ENCODE data around the gene XRCC3. TPM values are rescaled to one million over a fixed set of nuclear protein-coding genes. Genes with fewer than 3 reads are reported as not detected.

XRCC3 gene
- total and polyA plus RNA-seq, 2 donors (not counting 3 experiments of a cell fraction or from before 2014, with no cell fraction given), result 13.6 to 27.2 TPM

DNA sequence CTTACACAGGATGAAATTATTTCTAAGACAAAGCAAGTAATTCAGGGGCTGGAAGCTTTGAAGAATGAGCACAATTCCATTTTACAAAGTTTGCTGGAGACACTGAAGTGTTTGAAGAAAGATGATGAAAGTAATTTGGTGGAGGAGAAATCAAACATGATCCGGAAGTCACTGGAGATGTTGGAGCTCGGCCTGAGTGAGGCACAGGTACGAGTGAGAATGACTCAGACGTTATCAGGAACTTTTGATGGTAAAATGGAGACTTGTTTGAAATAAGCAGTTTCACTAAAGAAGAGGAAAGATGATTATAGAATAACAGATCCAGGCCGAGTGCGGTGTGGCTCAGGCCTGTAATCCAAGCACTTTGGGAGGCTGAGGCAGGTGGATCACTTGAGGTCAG lies 60.6 kb downstream of the XRCC3 start:
- dilution Hi-C loops (cut with MboI; ENCODE audit: extremely low pct_ligation_motif_present, low sequenced_read_pairs) (no loop called here), intact Hi-C loops (cut with micrococcal nuclease) (no loop called here)
- H3K9ac ChIP-seq (replicated peaks; ENCODE audit: extremely low read depth, insufficient read depth, low read length), result no peak overlapping the region
- H3K27ac ChIP-seq (ENCODE audit: insufficient read depth, low read depth, low read length), result no peak overlapping the region
- H3K36me3 ChIP-seq (ENCODE audit: control insufficient read depth in 2 of 2, extremely low read depth in 1 of 2, insufficient read depth in 2 of 2, low read length in 2 of 2), result peaks cover 10 to 23% of the 10 kb centered on the region in 2 experiments
- peaks cover 4% of the 10 kb centered on the region for H4K20me1 ChIP-seq (replicated peaks; ENCODE audit: control insufficient read depth, extremely low read depth, insufficient read depth, low read length)
- no peak for TF ChIP-seq POLR2A (IDR thresholded peaks at IDR 0.05; ENCODE audit: low read depth, low read length)
- TF ChIP-seq MAX (IDR thresholded peaks at IDR 0.05; ENCODE audit: insufficient read depth, insufficient read length), result no peak
- no peak for TF ChIP-seq JUN (IDR thresholded peaks at IDR 0.05; ENCODE audit: borderline replicate concordance, insufficient read depth, insufficient read length, low read depth)
- TF ChIP-seq FOS (IDR thresholded peaks at IDR 0.05; ENCODE audit: borderline replicate concordance, insufficient read depth, low read length), result no peak
- no peak for TF ChIP-seq GATA2 (IDR thresholded peaks at IDR 0.05; ENCODE audit: insufficient read depth, insufficient read length, low read depth, low read length)
- no peak for TF ChIP-seq POLR2AphosphoS5 (IDR thresholded peaks at IDR 0.05; ENCODE audit: insufficient read depth, low read depth, low read length)
- H3K4me3 ChIP-seq (replicated peaks in 1 of 3; ENCODE audit: insufficient read depth in 1 of 3, low read depth in 1 of 3, low read length in 3 of 3), result no peak overlapping the region
- no peak overlapping the region for H3K4me2 ChIP-seq (ENCODE audit: insufficient read depth, low read length)
- no peak for FAIRE-seq
- ChIA-PET POLR2A (no interaction called here), CTCF (no interaction called here)
- no peaks in the 10 kb centered on the region for H3K27me3 ChIP-seq (ENCODE audit: control insufficient read depth in 2 of 2, insufficient read depth in 2 of 2, low read length in 2 of 2)
- no peaks in the 10 kb centered on the region for H3K4me1 ChIP-seq (ENCODE audit: control insufficient read depth, extremely low read depth, insufficient read depth, low read length)
- no TSS peak for BruUV-seq (replicated peaks)
- no peaks in the 10 kb centered on the region for H3K9me1 ChIP-seq (replicated peaks; ENCODE audit: control insufficient read depth, extremely low read depth, insufficient read depth, low read length)
- no peak overlapping the region for H2AFZ ChIP-seq (ENCODE audit: low read depth, low read length)
- DNase-seq (ENCODE audit: low read depth, low spot score), result no peak
- H3K9me3 ChIP-seq (replicated peaks; ENCODE audit: control insufficient read depth, insufficient read depth, low read length), result no peaks in the 10 kb centered on the region
- H3K79me2 ChIP-seq (ENCODE audit: control insufficient read depth, insufficient read depth, low read length), result peaks cover 67% of the 10 kb centered on the region

DNA sequence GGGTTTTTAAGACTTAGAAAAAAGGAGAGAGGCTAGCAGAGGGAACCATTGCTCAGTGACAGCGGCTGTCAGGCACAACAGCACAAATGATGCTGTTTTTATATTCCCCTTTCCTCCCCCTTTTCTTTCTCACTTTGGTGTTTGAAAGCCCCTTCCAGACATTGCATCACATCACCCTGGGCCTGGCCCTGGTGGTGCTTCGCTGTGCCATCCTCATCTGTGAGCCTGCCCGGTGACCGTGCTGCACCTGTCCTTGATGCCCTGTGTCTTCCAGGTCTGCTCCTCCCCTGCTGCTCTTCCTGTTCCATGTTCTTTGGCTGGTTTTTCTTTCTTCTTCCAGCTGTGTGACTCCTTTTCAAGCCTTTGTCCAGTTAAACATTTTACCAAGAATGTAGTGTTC lies 61.4 kb downstream of the XRCC3 start:
- H3K4me2 ChIP-seq (ENCODE audit: insufficient read depth, low read length), result no peak overlapping the region
- no peaks in the 10 kb centered on the region for H3K9me3 ChIP-seq (replicated peaks; ENCODE audit: control insufficient read depth, insufficient read depth, low read length)
- H3K79me2 ChIP-seq (ENCODE audit: control insufficient read depth, insufficient read depth, low read length), result peaks cover 71% of the 10 kb centered on the region
- H3K4me1 ChIP-seq (ENCODE audit: control insufficient read depth, extremely low read depth, insufficient read depth, low read length), result no peaks in the 10 kb centered on the region
- dilution Hi-C loops (cut with MboI; ENCODE audit: extremely low pct_ligation_motif_present, low sequenced_read_pairs), result no loop called here
- H3K9ac ChIP-seq (replicated peaks; ENCODE audit: extremely low read depth, insufficient read depth, low read length), result no peak overlapping the region
- no peak overlapping the region for H3K4me3 ChIP-seq (replicated peaks in 1 of 3; ENCODE audit: insufficient read depth in 1 of 3, low read depth in 1 of 3, low read length in 3 of 3)
- FAIRE-seq (no peak), DNase-seq (ENCODE audit: low read depth, low spot score) (no peak)
- ChIA-PET POLR2A (no interaction called here), CTCF (no interaction called here)
- intact Hi-C loops (cut with micrococcal nuclease), result no loop called here
- peaks cover 4% of the 10 kb centered on the region for H4K20me1 ChIP-seq (replicated peaks; ENCODE audit: control insufficient read depth, extremely low read depth, insufficient read depth, low read length)
- H3K36me3 ChIP-seq (ENCODE audit: control insufficient read depth in 2 of 2, extremely low read depth in 1 of 2, insufficient read depth in 2 of 2, low read length in 2 of 2), result peaks cover 5 to 23% of the 10 kb centered on the region in 2 experiments
- no peaks in the 10 kb centered on the region for H3K27me3 ChIP-seq (ENCODE audit: control insufficient read depth in 2 of 2, insufficient read depth in 2 of 2, low read length in 2 of 2)
- H2AFZ ChIP-seq (ENCODE audit: low read depth, low read length), result no peak overlapping the region
- TF ChIP-seq EZH2 (IDR thresholded peaks at IDR 0.05; ENCODE audit: borderline replicate concordance, low read depth, low read length, severe bottlenecking), result no peak
- no peak for TF ChIP-seq MAX (IDR thresholded peaks at IDR 0.05; ENCODE audit: insufficient read depth, insufficient read length)
- no peak for TF ChIP-seq MYC (IDR thresholded peaks at IDR 0.05; ENCODE audit: low read depth, low read length)
- TF ChIP-seq JUN (IDR thresholded peaks at IDR 0.05; ENCODE audit: borderline replicate concordance, insufficient read depth, insufficient read length, low read depth), result no peak
- TF ChIP-seq GATA2 (IDR thresholded peaks at IDR 0.05; ENCODE audit: insufficient read depth, insufficient read length, low read depth, low read length), result no peak
- no peak for TF ChIP-seq FOS (IDR thresholded peaks at IDR 0.05; ENCODE audit: borderline replicate concordance, insufficient read depth, low read length)
- TF ChIP-seq POLR2AphosphoS5 (IDR thresholded peaks at IDR 0.05; ENCODE audit: insufficient read depth, low read depth, low read length), result no peak
- TF ChIP-seq POLR2A (IDR thresholded peaks at IDR 0.05; ENCODE audit: low read depth, low read length), result no peak
- TF ChIP-seq, protein P1, sequence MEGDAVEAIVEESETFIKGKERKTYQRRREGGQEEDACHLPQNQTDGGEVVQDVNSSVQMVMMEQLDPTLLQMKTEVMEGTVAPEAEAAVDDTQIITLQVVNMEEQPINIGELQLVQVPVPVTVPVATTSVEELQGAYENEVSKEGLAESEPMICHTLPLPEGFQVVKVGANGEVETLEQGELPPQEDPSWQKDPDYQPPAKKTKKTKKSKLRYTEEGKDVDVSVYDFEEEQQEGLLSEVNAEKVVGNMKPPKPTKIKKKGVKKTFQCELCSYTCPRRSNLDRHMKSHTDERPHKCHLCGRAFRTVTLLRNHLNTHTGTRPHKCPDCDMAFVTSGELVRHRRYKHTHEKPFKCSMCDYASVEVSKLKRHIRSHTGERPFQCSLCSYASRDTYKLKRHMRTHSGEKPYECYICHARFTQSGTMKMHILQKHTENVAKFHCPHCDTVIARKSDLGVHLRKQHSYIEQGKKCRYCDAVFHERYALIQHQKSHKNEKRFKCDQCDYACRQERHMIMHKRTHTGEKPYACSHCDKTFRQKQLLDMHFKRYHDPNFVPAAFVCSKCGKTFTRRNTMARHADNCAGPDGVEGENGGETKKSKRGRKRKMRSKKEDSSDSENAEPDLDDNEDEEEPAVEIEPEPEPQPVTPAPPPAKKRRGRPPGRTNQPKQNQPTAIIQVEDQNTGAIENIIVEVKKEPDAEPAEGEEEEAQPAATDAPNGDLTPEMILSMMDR (IDR thresholded peaks at IDR 0.05; ENCODE audit: extremely low read depth in 1 of 2, insufficient read depth in 1 of 2, low read depth in 1 of 2, low read length in 2 of 2), result no peak
- no TSS peak for BruUV-seq (replicated peaks)
- H3K9me1 ChIP-seq (replicated peaks; ENCODE audit: control insufficient read depth, extremely low read depth, insufficient read depth, low read length), result no peaks in the 10 kb centered on the region
- H3K27ac ChIP-seq (ENCODE audit: insufficient read depth, low read depth, low read length), result no peak overlapping the region

Data from endothelial cell of umbilical vein (primary cell).